GM10266 (cell line): ENCODE results near the gene CRIM1.

Experiments
- DNase-seq: peaks from one replicate; pipeline ENCODE4 v3.0.0; 2012; ENCODE audit errors: extremely low spot score
- CTCF ChIP-seq: IDR thresholded peaks from 2 replicates; pipeline ENCODE4 v1.5.1; 2012; ENCODE audit warnings: mild to moderate bottlenecking, low read depth; ENCODE audit not compliant: control insufficient read depth, insufficient read depth; ENCODE audit errors: missing control alignments

Gene CRIM1

GRCh38 chr2:36477315-36477714 lies 121.7 kb downstream of the CRIM1 start:
- no peak for TF ChIP-seq CTCF
- no peak for DNase-seq

DNA sequence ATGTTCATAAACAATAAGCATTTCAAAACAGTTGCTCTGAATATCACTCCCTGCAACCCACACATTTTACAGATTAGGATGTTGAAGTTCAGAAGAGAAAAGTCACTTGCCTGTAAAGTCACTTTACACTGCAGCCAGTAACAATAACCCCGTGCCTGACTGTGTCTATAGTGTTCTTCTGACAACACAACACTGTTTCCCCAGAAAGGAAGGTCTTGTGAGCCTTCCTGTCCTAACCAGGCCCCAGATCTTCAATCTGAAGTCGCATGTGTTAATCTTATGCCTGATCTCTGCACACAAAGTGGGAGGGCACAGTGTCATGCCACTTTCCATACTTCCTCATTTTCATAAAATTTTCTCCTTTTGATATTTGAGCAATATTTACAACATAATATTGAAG lies 122.2 kb downstream of the CRIM1 start:
- no peak for DNase-seq
- no peak for TF ChIP-seq CTCF

- DNase-seq, result no peak
- no peak for TF ChIP-seq CTCF
These were observed 122.8 kb downstream of the CRIM1 start for GRCh38 chr2:36478332-36478738.

DNA sequence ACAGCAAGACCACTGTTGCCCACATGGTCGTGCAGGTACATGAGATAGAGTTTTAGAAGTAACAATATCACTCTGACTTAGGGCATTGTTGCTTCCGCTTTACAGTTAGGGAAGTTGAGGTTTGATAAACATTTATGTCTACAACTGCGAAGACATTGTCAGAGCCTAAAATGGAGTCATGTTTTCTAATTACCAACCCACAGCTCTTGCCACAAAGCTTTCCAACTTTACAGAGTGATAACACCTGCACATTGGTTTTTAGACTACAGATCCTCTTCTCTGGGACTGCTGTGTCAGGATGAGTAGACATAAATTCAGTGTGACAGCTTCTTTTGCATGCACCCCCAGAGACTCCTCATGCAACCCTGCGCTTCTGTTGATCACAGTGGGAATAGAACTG lies 123.4 kb downstream of the CRIM1 start:
- TF ChIP-seq CTCF, result no peak
- no peak for DNase-seq

GRCh38 chr2:36479406-36479805 lies 123.8 kb downstream of the CRIM1 start:
- DNase-seq, result no peak
- TF ChIP-seq CTCF, result no peak

GRCh38 chr2:36480028-36480427 lies 124.5 kb downstream of the CRIM1 start:
- no peak for TF ChIP-seq CTCF
- DNase-seq, result no peak

GRCh38 chr2:36480636-36481035 lies 125.1 kb downstream of the CRIM1 start:
- DNase-seq, result no peak
- TF ChIP-seq CTCF, result no peak
